GM12801 (cell line): ENCODE measurements around the gene GBP6.

Experiments used
- CTCF ChIP-seq: IDR thresholded peaks from one replicate; pipeline ENCODE4 v1.5.1; 2011; ENCODE audit warnings: control low read depth; ENCODE audit not compliant: insufficient read length; ENCODE audit errors: extremely low read depth

GBP6 gene

GRCh38 chr1:89347296-89347695 lies 16.6 kb upstream of the GBP6 start:
- TF ChIP-seq CTCF = no peak

GRCh38 chr1:89350298-89350697 lies 13.6 kb upstream of the GBP6 start:
- TF ChIP-seq CTCF = no peak

GRCh38 chr1:89351597-89352311 lies 12.1 kb upstream of the GBP6 start:
- no peak for TF ChIP-seq CTCF

GRCh38 chr1:89352421-89352820 lies 11.4 kb upstream of the GBP6 start:
- no peak for TF ChIP-seq CTCF

GRCh38 chr1:89354205-89354604 lies 9.7 kb upstream of the GBP6 start:
- TF ChIP-seq CTCF = no peak

- TF ChIP-seq CTCF = no peak
Measured at GRCh38 chr1:89355056-89355455, 8.8 kb upstream of the GBP6 start.

- no peak for TF ChIP-seq CTCF
Measured at GRCh38 chr1:89356658-89357400, 7.0 kb upstream of the GBP6 start.
